Stimulated activated naive CD4-positive, alpha-beta T cell treated with Interleukin-2 at 50 U/mL for 16 hours (primary cell): ENCODE data around the gene ZXDB.
"Not testable (repeated sequence)": the region's sequence is repeated elsewhere in the genome, so short reads cannot be mapped to it uniquely, and the experiment has no call there.

ENCODE experiments used
- DNase-seq: peaks from one replicate; lab custom pipeline; 2025; lab: John Stamatoyannopoulos, UW

ZXDB gene

DNA sequence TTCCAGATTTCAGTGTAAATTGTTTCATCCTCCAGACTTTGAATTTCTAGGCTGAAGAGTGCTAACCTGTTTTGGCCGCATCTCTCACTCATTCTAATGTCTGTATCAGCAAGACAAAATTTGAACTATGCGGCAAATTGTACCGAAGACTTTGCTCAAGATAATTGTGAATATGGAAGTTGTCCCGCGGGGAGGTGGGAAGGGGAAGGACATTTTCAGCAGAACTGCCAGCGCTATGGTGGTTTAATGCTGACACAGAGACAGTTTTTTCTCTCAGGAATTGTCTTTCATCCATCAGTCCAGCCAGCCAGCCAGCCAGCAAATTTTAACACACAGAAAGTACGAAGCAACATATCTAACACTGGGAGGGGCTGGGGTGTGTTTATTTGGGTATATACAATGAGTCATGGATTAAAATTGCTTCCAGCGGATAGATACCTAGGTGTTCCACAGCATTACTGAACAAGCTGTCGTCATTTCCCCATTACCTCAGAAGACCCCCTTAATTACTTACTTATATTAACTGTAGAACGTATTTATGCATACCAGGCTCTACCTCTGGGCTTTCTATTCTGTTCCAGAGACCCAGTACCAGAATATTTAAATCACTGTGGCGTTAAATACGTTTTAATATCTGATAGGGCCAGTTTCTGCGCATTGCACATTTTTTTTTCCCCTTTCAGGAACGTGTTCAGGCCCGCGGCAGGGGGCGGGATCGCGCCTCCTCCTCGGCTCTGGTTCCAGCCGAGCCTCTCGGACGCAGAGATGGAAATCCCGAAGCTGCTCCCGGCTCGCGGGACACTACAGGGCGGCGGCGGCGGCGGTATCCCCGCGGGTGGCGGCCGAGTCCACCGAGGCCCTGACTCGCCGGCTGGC is at the start of gene ZXDB:
ZXDB (plus strand) TSS at position 728 of the 876 bp plus-strand sequence; CDS start at position 766, 38 bp downstream.
- not testable (repeated sequence) for DNase-seq

DNA sequence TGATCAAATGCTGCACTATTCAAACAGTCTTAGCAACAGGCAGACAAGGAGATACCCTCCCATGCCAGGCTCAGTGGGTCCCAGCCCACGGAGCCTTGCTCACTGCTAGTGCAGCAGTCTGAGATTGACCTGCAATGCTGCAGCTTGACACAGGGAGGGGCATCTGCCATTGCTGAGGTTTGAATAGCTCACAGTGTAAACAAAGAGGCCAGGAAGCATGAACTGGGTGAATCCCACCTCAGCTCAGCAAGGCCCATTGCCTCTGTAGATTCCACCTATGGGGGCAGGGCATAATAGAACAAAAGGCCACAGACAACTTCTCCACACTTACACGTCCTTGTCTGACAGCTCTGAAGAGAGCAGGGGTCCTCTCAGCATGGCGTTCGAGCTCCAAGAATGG is 26.6 kb upstream of the ZXDB start:
- DNase-seq: no peak

DNA sequence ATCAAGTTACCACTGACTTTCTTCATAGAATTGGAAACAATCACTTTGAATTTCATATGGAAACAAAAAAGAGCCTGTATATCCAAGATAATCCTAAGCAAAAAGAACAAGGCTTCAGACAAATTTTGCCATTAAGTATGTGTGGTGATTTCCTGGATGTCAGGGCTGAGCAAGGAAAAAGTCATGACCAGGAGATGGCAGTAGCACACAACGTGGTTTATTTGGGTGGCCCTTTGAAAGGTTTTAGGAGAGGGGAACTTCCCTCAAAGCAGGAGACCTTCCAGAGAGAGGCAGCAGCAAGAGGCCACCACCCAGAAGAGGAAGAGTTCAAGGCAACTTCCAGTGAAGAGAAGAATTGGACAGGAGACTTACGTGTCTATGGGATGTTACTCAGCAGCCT is 18.1 kb upstream of the ZXDB start:
- no peak for DNase-seq

DNA sequence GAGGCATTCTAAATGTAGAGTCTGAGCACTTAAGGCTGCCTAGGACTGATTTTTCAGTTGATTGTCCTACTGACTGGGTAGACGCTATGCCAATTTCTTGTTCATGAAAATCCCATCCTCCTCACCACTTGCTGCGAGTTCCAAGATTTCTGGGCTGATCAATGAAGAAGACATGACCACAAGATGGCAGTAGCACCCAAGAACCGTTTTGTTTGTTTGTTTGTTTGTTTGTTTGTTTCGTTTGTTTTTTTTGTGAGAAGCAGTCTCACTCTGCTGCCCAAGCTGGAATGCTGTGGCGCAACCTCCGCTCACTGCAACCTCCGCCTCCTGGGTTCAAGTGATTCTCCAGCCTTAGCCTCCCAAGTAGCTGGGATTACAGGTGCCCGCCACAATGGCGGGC is 8.9 kb upstream of the ZXDB start:
- not testable (repeated sequence) for DNase-seq

DNA sequence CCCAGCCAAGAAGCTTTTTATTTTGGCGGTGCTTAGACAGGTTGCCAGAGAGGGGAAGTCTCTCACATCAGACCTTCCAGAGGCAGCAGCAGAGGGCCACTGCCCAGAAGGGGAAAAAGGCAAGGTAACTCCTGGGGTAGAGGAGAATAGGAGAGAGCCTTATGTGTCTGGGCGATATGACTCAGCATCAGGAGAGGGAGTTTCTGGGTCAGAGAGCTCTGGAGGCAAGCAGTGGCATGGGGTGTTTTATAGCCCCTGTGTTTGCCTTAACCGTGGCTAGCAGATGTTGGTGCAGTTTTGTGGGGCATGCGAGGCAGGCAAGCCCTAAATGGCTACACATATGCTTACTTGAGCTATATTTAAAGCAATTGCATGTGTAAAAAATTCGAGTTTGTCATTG is 8.3 kb upstream of the ZXDB start:
- DNase-seq: no peak

DNA sequence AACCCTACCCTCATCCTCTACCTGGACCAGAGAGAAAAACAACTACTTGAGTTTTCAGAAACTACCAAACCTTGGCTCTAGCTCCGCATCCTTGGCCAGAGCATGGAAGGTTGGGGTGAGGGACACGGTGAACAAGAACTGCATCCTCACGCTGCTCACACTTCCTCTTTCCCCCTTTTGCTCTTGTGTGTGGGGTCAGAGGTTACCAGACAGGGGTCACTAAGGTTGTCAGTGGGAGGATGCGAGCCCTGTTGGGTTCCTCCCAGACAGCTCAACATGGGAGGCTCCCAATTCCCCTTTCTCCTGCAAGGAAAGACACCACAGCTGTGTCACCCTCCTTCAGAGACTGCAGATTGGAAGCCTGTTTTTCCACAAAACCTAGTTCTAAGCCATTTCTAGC is 5.5 kb upstream of the ZXDB start:
- DNase-seq: no peak

DNA sequence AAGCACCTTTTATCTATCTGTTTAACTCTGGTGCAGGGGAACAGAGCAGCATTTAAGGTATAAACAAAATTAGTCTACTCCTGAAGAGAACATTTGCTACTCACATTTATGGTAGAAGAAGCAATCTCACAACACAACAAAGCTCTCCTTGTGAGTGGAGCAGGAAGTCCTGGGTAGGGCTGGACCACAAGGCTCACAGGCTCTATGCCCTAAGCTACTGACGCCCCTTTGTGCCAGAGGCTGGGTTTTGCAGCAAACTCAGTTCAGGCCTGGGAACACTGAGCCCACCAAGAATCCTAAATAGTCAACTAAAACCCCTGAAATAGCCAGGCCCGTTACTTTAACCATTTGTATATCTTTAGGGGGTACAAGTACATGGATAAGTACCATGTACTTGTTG is 4.7 kb upstream of the ZXDB start:
- DNase-seq: no peak

DNA sequence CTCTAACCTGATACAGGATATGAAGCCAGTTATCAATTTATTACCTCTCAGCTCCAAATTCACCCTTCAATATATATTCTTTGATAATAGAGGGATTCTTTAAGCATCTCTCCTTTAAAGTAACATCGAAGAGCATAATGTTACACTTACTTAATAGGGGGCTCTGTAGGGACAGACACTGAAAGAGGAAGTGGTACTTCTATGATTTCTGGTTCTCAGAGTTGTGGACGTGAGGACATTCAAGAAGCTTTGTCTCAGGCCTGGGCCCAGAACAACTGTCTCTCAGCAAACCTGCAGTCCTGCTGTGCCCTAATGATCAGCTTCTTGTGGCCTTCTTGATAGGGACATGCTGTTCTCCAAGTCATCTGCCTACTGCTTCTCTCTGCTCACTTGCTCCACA is 4.2 kb upstream of the ZXDB start:
- no peak for DNase-seq

DNA sequence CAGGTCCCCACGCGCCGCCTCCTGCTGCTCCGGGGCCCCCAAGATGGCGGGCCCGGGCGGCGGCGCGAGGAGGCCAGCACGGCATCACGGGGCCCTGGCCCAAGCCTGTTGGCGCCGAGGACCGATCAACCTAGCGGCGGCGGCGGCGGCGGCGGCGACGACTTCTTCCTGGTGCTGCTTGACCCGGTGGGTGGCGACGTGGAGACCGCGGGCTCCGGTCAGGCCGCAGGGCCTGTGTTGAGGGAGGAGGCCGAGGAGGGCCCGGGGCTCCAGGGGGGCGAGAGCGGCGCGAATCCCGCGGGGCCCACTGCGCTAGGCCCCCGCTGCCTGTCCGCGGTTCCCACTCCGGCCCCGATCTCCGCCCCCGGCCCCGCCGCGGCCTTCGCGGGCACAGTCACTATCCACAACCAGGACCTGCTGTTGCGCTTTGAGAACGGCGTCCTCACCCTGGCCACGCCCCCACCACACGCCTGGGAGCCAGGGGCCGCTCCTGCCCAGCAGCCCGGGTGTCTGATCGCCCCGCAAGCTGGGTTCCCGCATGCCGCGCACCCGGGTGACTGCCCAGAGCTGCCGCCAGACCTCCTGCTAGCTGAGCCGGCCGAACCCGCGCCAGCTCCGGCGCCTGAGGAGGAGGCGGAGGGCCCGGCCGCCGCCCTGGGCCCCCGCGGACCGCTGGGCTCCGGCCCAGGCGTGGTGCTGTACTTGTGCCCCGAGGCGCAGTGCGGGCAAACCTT is 516 bp downstream of the ZXDB start:
- DNase-seq: not testable (repeated sequence)

DNA sequence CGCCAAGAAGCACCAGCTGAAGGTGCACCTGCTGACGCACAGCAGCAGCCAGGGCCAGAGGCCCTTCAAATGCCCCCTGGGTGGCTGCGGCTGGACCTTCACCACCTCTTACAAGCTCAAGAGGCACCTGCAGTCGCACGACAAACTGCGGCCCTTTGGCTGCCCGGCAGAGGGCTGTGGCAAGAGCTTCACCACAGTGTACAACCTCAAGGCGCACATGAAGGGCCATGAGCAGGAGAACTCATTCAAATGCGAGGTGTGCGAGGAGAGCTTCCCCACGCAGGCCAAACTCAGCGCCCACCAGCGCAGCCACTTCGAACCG is 1.0 kb downstream of the ZXDB start:
- DNase-seq: not testable (repeated sequence)

DNA sequence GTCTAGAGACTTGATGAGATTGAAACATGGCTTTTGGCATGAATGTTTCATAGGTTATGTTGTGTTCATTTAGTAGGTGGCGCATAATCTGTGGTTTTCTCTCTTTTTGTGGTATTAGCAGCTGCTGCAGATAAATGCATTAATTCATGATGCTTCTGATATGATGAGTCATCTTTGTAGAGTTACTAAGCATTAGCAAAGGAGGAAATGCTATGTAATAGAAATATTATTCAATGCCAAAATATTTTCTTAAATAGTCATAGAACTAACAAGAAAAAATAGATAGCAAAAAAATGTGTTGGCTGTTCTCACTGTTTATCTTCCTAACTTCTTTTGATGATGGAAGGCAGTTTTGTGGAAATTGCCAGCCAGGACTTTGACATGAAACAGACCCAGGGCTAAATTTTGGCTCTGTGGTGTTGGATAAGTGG is 3.6 kb downstream of the ZXDB start:
- no peak for DNase-seq

DNA sequence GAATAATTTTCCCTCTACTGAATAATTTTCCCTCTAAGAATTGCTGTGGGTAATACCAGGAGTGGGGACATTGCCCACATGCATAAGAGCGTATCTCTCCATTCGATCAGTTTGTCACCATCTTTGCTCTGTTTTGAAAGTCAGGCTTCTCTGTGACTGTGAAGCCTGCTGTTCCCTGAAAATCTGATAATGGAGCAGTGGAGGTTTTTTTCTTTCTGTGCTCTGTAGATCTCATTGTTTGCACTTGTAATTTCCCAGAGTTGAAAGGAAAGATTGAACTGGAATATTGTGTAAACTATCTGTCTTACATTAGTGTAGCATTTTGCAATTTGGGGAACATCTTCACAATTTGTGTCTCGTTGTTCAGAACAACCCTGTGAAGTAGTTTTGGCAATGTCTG is 4.3 kb downstream of the ZXDB start:
- no peak for DNase-seq

DNA sequence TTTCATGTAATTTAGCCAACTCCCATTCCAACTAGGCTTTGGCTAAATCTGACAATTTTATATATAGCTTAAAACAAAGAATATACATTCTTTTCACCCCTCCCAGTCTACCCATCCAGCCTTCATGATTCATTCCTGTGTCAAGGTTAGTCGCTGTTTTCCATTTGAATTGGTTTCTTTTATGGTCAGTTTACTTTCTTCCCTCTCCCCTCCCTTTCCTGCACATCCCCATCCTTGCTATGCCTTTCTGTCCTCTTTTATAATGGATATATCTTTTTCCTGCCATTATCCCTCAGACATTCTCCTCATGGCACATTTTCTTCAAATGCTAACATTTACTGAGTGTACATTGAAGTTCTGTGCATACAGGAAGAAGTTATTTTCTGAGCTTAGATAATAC is 4.7 kb downstream of the ZXDB start:
- DNase-seq: no peak

DNA sequence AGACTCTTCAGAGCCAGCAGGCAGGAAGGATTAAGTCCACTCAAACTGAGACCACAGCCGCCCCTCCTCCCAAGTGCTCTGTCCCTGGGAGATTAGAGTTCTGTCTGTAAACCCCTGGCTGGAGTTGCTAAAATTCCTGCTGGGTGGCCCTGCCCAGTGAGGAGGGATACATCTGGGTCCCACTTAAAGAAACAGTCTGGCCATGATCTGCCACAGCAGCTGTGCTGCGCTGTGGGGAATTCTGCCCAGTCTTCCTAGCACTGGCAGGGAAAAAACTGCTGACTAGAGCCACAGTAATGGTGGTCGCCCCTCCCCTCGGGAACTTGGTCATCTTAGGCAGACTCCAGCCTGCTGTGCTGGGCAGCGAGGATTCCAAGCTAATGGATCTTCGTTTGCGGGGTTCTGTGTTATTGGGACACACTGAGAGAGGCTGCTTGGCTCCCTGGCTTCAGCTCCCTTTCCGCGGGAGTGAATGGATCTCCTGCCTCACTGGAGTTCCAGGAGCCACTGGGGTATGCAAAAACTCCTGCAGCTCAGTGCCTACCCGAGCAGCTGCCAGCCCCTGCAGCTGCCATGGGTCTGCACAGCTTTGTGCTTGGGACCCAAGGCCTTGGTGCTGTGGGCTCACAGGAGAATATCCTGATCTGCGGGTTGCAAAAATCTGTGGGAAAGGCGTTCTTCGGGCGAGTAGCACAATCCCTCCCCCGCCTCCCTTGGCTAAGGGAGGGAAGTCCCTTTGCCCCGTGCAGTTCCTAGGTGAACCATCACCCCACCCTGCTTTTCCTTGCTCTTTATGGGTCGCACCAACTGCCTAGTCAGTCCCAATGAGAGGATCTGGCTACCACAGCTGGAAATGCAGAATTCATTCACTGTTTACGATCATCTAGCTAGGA is 15.7 kb downstream of the ZXDB start:
- DNase-seq: no peak

DNA sequence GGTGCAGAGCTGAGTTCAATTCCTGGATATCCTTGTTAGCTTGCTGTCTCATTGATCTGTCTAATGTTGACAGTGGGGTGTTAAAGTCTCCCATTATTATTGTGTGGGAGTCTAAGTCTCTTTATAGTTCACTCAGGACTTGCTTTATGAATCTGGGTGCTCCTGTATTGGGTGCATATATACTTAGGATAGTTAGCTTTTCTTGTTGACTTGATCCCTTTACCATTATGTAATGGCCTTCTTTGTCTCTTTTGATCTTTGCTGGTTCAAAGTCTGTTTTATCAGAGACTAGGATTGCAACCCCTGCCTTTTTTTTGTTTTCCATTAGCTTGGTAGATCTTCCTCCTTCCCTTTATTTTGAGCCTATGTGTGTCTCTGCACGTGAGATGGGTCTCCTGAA is 21.5 kb downstream of the ZXDB start:
- DNase-seq: not testable (repeated sequence)

DNA sequence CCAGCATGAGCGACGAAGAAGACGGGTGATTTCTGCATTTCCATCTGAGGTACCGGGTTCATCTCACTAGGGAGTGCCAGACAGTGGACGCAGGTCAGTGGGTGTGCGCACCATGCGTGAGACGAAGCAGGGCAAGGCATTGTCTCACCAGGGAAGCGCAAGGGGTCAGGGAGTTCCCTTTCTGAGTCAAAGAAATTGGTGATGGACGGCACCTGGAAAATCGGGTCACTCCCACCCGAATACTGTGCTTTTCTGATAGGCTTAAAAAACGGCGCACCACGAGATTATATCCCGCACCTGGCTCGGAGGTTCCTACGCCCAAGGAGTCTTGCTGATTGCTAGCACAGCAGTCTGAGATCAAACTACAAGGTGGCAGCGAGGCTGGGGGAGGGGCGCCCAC is 37.6 kb downstream of the ZXDB start:
- DNase-seq: not testable (repeated sequence)

DNA sequence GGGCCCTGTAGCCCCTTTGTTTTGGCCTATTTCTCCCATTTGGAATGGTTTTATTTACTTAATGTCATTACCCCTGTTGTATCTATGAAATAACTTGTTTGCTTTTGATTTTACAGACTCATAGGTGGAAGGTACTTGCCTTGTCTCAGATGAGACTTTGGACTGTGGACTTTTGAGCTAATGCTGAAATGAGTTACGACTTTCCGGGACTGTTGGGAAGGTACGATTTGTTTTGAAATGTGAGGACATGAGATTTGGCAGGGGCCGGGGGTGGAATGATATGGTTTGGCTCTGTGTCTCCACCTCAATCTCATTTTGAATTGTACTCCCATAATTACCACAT is 48.8 kb downstream of the ZXDB start:
- DNase-seq: no peak

DNA sequence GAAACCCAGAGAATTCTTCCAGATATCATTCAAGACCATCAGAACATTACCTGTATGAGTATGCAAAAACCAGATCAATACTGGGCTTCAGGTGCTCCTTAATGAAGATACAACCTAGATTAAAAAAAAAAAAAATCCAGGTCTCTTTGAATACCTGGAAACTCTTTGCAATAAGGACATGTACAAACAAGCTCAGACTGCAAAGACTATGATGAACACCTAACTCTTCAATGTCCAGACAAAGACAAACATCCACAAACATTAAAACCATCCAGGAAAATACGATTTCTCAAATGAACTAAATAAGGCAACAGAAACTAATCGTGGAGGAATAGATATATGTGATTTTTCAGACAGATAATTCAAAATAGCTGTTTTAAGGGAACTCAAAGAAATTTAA is 49.5 kb downstream of the ZXDB start:
- DNase-seq: no peak

DNA sequence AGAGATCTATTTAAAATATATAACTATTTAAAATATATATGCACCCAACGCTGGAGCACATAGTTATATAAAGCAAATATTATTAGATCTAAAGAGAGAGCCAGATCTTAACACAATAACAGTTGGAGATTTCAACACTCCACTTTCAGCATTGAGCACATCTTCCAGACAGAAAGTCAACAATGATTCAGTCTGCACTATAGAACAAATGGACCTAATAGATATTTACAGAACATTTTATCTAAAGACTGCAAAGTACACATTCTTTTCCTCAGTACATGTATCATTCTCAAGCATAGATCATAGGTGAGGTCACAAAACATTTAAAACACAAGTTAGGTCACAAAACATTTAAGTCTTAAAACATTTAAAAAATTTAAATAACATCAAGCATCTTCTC is 51.9 kb downstream of the ZXDB start:
- DNase-seq: no peak

DNA sequence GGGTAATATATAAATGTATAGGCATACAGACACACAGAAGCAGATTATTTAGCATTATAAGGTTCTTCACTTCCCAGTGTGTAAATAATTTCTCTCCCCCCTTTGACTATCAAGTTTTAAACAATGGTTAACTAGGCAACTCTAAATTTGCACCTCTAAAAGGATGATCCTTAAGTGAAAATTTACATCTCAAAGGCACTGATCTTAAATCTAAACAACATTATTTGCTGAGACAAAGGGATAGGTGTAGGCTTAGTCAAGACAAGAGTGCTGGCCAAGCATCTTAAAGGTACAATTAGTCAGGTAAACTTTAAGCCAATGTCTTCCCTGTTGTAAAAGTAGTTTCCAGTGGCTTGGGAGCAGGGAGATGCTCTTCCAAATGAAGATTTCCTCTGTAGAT is 55.2 kb downstream of the ZXDB start:
- DNase-seq: no peak
